Measurements from ENCODE around the gene PHKB.

The PHKB gene

DNA sequence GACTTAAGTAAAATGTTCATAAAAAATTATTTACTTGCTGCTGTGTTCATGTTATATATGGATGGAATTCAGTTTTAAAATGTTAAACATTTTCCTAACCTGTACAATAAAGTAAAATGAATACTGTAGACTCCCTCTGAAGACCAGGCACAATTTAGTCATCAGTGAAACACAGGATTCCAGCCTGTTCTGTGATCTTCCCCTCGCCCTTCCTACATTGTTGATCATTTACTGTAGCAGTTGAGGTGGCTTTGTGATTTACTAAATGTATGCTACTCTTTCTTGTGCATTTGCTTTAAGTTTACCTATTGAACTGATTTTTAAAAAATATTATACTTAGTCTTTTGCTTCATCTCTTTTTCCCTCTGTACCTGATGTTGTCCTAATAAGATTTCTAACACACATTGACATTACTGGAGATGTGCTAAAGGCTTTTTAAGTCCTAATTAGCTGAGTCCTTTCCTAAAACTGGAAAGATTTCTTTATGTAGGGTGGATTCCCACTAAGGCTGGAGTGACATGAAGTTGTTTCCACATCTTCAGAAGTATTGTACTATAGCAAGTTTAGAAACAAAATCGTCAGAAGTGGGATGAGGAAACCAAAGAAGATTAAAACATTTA is 38.1 kb downstream of the PHKB start:
- DNase-seq (ENCODE audit: low spot score): no peak
- TF ChIP-seq, protein P1, sequence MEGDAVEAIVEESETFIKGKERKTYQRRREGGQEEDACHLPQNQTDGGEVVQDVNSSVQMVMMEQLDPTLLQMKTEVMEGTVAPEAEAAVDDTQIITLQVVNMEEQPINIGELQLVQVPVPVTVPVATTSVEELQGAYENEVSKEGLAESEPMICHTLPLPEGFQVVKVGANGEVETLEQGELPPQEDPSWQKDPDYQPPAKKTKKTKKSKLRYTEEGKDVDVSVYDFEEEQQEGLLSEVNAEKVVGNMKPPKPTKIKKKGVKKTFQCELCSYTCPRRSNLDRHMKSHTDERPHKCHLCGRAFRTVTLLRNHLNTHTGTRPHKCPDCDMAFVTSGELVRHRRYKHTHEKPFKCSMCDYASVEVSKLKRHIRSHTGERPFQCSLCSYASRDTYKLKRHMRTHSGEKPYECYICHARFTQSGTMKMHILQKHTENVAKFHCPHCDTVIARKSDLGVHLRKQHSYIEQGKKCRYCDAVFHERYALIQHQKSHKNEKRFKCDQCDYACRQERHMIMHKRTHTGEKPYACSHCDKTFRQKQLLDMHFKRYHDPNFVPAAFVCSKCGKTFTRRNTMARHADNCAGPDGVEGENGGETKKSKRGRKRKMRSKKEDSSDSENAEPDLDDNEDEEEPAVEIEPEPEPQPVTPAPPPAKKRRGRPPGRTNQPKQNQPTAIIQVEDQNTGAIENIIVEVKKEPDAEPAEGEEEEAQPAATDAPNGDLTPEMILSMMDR (IDR thresholded peaks at IDR 0.05; ENCODE audit: extremely low read depth, missing control alignments): no peak

DNA sequence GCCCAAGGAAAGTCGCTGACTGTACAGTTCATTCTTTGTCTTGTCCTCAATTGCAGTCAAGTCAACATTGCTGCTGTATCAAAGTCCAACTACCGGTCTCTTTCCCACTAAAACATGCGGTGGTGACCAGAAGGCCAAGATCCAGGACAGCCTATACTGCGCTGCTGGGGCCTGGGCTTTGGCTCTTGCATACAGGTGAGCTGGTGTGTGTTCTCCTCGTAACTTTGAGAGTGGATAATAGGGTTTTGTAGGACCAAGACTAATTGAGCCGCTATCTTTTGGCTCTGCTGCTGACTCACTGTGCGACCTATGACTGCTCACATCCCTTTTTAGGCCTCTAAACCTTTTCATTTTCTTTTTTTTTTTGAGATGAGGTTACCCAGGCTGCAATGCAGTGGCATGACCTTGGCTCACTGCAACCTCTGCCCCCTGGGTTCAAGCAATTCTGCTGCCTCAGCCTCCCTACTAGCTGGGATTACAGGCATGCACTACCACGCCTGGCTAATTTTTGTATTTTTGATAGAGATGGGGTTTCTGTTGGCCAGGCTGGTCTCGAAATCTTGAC is 38.7 kb downstream of the PHKB start:
- no peak for DNase-seq (ENCODE audit: low spot score)
- TF ChIP-seq, protein P1 (IDR thresholded peaks at IDR 0.05; ENCODE audit: extremely low read depth, missing control alignments): no peak

GRCh38 chr16:47503936-47504335 is 42.8 kb downstream of the PHKB start:
- no peak for DNase-seq (ENCODE audit: low spot score)
- TF ChIP-seq, protein P1 (IDR thresholded peaks at IDR 0.05; ENCODE audit: extremely low read depth, missing control alignments): no peak

GRCh38 chr16:47504599-47504998 is 43.5 kb downstream of the PHKB start:
- DNase-seq (ENCODE audit: low spot score): no peak
- TF ChIP-seq, protein P1 (IDR thresholded peaks at IDR 0.05; ENCODE audit: extremely low read depth, missing control alignments): no peak

- TF ChIP-seq, protein P1 (IDR thresholded peaks at IDR 0.05; ENCODE audit: extremely low read depth, missing control alignments): no peak
- DNase-seq (ENCODE audit: low spot score): no peak
Observed at GRCh38 chr16:47506800-47507199, 45.7 kb downstream of the PHKB start.

DNA sequence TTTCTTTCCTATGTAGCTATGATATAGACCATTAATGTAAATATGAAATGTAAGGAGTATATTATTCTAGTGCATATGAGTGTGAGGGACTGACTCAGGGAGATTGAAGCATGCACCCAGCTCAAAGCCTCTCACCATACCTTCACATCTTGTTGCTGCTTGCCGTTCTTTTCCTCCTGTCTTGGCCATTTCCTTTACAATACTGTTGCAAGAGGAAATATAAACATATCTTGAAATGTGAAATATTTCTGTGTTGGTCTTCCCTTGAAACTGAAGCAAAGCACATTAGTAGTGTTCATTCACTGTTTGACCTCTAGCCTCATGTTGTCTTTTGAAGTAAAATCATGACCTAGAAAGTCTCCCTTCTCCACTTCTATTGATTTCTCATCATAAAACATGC is 46.6 kb downstream of the PHKB start:
- TF ChIP-seq, protein P1 (IDR thresholded peaks at IDR 0.05; ENCODE audit: extremely low read depth, missing control alignments): no peak
- DNase-seq (ENCODE audit: low spot score): no peak

- TF ChIP-seq, protein P1 (IDR thresholded peaks at IDR 0.05; ENCODE audit: extremely low read depth, missing control alignments): no peak
- no peak for DNase-seq (ENCODE audit: low spot score)
Observed at GRCh38 chr16:47511882-47512281, 50.8 kb downstream of the PHKB start.

Measured in GM20000 (cell line).